Kidney (tissue), 14 donors: ENCODE measurements around the gene RASA2. TPM values are rescaled to one million over a fixed set of nuclear protein-coding genes. Genes with fewer than 3 reads are reported as not detected.

Source experiments
- DNase-seq, 5 donors: peaks; one replicate each; pipeline ENCODE4 v3.0.0-alpha.2; 2013 to 2020
- FAIRE-seq: peaks from 2 replicates; lab custom pipeline; 2012; peaks lifted over from hg19 to GRCh38; lab: Jason Lieb, UNC
- H3K27ac ChIP-seq, 2 donors: one replicate each; pipeline ENCODE4 v1.7.0; 2013; ENCODE audit warnings: low read depth in 2 of 2, low read length in 2 of 2, inconsistent platforms in 1 of 2
- H3K27me3 ChIP-seq: one replicate; pipeline ENCODE4 v1.7.1; 2013; ENCODE audit warnings: low read length, inconsistent platforms; ENCODE audit not compliant: control insufficient read depth, insufficient read depth
- H3K36me3 ChIP-seq, 3 donors: one replicate each; pipeline versions ENCODE4 v1.7.0 to v1.7.1; 2013; ENCODE audit warnings: low read length in 3 of 3, control low read depth in 1 of 3, inconsistent platforms in 1 of 3; ENCODE audit not compliant: insufficient read depth in 3 of 3, control insufficient read depth in 2 of 3
- H3K4me1 ChIP-seq, 3 donors: one replicate each; pipeline versions ENCODE4 v1.7.0 to v1.7.1; 2013; ENCODE audit warnings: low read length in 3 of 3, inconsistent platforms in 1 of 3, low read depth in 1 of 3; ENCODE audit not compliant: control insufficient read depth in 2 of 3, insufficient read depth in 2 of 3
- H3K4me3 ChIP-seq, 3 donors: one replicate each; pipeline versions ENCODE4 v1.7.0 to v1.8.1; 2013; ENCODE audit warnings: low read length in 3 of 3, control low read depth in 1 of 3, inconsistent platforms in 1 of 3
- H3K9ac ChIP-seq, 3 donors: one replicate each; pipeline versions ENCODE4 v1.7.0 to v1.7.1; 2013; ENCODE audit warnings: low read length in 3 of 3, control low read depth in 1 of 3, inconsistent platforms in 1 of 3
- H3K9me3 ChIP-seq, 3 donors: one replicate each; pipeline versions ENCODE4 v1.7.0 to v1.7.1; 2013; ENCODE audit warnings: low read length in 3 of 3, control low read depth in 1 of 3, inconsistent platforms in 1 of 3; ENCODE audit not compliant: control insufficient read depth in 2 of 3, insufficient read depth in 1 of 3
- intact Hi-C: fragments of 100-400 bp; cut with DNase I; formaldehyde crosslinking; loops from one replicate; pipeline ENCODE4 v1.11.1; 2022
- polyA plus RNA-seq: library from polyadenylated mRNA; stranded (reverse); fragments of 350-450 nt; fragmentation: Illumina TruSeq; extraction: RNeasy Lipid Tissue Mini Kit (QIAGEN cat#74804); gene quantifications from one replicate; pipeline ENCODE4 v1.2.3, GENCODE V29; 2014; ENCODE audit warnings: low read depth, low replicate concordance; ENCODE audit not compliant: insufficient read depth
- total RNA-seq: library from RNA; stranded (reverse); fragmentation: NEBNext Ultra II Directional; extraction: Animal tissue kit (Norgen Biotek cat#: 25700); gene quantifications from one replicate; pipeline ENCODE4 v1.2.1, GENCODE V29; 2021
- TF ChIP-seq, protein P1 (sequence below): IDR thresholded peaks from 3 replicates; pipeline ENCODE4 v1.5.1; 2012; ENCODE audit warnings: mild to moderate bottlenecking, moderate library complexity, borderline replicate concordance; ENCODE audit not compliant: insufficient read depth; ENCODE audit errors: extremely low read depth
- donor health status: control.
- donor health status: control.
- donor health status: control.
- donor health status: control.
- donor health status: control.
- donor health status: DM: yes; HTN: yes; CAD: no.
- donor health status: Normal renal cell carcinoma (clear cell type).

The RASA2 gene
- total and polyA plus RNA-seq, 2 donors from 2014 or later, result 2.2 to 29.8 TPM

DNA sequence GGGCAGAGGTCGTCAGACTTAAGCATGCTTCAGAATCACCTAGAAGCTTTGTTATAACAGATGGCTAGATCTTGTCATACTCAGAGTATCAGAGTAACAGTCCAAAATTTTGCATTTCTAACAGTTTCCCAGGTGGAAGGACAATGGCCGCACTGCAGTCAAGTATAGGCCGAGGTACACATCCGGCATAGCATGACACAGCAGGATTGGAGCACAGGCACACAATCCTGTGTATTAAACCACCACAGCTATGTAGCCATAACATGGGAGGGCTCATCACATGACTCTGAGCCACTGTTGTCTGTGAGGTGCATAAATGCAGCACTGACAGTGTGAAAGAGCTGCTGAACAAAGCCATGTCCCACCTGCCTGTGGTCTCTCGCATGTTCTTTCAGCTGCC lies 165.5 kb downstream of the RASA2 start:
- TF ChIP-seq, protein P1, sequence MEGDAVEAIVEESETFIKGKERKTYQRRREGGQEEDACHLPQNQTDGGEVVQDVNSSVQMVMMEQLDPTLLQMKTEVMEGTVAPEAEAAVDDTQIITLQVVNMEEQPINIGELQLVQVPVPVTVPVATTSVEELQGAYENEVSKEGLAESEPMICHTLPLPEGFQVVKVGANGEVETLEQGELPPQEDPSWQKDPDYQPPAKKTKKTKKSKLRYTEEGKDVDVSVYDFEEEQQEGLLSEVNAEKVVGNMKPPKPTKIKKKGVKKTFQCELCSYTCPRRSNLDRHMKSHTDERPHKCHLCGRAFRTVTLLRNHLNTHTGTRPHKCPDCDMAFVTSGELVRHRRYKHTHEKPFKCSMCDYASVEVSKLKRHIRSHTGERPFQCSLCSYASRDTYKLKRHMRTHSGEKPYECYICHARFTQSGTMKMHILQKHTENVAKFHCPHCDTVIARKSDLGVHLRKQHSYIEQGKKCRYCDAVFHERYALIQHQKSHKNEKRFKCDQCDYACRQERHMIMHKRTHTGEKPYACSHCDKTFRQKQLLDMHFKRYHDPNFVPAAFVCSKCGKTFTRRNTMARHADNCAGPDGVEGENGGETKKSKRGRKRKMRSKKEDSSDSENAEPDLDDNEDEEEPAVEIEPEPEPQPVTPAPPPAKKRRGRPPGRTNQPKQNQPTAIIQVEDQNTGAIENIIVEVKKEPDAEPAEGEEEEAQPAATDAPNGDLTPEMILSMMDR, result no peak

DNA sequence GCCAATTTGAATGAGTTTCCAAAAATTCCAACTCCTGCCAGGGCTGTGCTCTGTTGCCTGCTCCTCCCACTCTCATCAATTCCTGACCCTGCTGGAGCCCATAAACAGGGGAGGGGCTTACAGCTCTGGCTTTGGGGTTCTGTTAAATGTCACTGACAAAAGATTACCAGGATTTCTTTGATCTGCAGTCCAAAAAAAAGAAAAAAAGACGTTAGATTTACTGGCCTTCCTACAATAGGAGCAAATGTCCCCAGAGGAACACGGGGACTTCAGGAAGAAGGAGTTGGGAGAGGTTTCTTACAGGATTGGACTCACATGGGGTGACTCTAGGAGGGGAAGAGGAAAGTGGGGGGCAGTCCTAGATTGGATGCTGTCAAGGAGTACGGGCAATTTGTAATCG lies 167.0 kb downstream of the RASA2 start:
- H3K4me1 ChIP-seq, result no peaks in the 10 kb centered on the region
- no peaks in the 10 kb centered on the region for H3K9me3 ChIP-seq
- H3K9ac ChIP-seq, result no peak overlapping the region
- no peaks in the 10 kb centered on the region for H3K36me3 ChIP-seq
- intact Hi-C loops, result no loop called here
- H3K27me3 ChIP-seq, result no peaks in the 10 kb centered on the region
- DNase-seq, result no peak
- no peak for FAIRE-seq
- H3K4me3 ChIP-seq, result no peak overlapping the region
- TF ChIP-seq, protein P1, result no peak
- no peak overlapping the region for H3K27ac ChIP-seq

More for the DNA sequence above, 165.5 kb downstream of the RASA2 start:
- Histone ChIP-seq H3K4me1 (no peaks in the 10 kb centered on the region), H3K27ac (no peak overlapping the region), H3K9ac (no peak overlapping the region), H3K36me3 (no peaks in the 10 kb centered on the region), H3K9me3 (no peaks in the 10 kb centered on the region), H3K27me3 (no peaks in the 10 kb centered on the region), H3K4me3 (no peak overlapping the region)
- intact Hi-C loops, result no loop called here
- DNase-seq (no peak), FAIRE-seq (no peak)

DNA sequence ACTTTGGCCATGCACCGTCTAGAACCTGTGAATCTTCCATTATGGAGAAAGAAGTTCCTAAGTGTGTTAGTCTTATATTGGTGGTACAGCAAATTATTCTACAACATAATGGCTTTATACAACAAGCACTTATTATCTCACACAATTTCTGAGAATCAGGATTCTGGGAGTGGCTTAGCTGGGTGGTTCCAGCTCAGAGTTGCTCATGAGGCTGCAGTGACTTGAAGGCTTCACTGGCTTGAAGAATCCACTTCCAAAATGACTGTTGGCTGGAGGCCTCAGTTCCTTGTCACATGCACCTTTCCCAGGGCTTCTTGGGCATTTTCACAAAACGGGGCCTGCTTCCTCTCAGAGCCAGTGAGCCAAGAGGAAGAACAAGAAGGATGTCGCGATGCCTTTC lies 169.0 kb downstream of the RASA2 start:
- FAIRE-seq, result no peak

DNA sequence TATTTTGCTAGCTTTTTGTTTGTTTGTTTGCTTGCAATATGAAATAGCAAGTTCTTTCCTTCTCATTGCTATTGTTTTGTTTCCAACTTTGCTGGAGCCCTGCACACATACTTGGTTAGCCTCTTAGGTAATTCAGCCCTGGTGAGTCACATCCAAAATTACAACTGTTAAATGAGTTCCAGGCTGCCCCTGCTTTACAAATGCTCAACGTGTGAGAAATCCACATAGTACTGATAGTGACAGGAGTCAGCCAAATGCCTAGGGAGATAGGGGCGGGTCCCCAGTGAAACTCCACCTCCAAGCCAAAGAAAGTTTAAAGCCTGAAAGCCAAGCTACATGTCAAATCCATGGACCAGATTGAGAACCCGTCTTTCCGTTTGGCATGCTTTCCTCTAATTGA lies 169.9 kb downstream of the RASA2 start:
- no peak overlapping the region for H3K9ac ChIP-seq
- no peak overlapping the region for H3K4me3 ChIP-seq
- FAIRE-seq (no peak), DNase-seq (no peak)
- no peaks in the 10 kb centered on the region for H3K9me3 ChIP-seq
- H3K27me3 ChIP-seq, result no peaks in the 10 kb centered on the region
- H3K4me1 ChIP-seq, result peaks cover 0 to 8% (median 5%) of the 10 kb centered on the region in 3 donors
- TF ChIP-seq, protein P1, result no peak
- H3K27ac ChIP-seq, result no peak overlapping the region
- H3K36me3 ChIP-seq, result no peaks in the 10 kb centered on the region
- intact Hi-C loops, result no loop called here

More for the DNA sequence above, 169.0 kb downstream of the RASA2 start:
- Histone ChIP-seq H3K36me3 (no peaks in the 10 kb centered on the region), H3K9me3 (no peaks in the 10 kb centered on the region), H3K27ac (no peak overlapping the region), H3K27me3 (no peaks in the 10 kb centered on the region), H3K4me1 (peaks cover 0 to 8% (median 5%) of the 10 kb centered on the region in 3 donors), H3K9ac (no peak overlapping the region), H3K4me3 (no peak overlapping the region)
- TF ChIP-seq, protein P1, result no peak
- intact Hi-C loops, result no loop called here
- DNase-seq, result no peak
